K562 (cell line): ENCODE measurements around the gene CLIC1. TPM values are rescaled to one million over a fixed set of nuclear protein-coding genes. Genes with fewer than 3 reads are reported as not detected.

Experiments
- ATAC-seq: fragments of 200-7000 bp; cut with Tn5 transposase; 3 replicates; pipeline ENCODE4 v1.9.1; 2020; ENCODE audit warnings: moderate library complexity
- BruUV-seq: library from RNA; stranded (reverse); fragments of 400-500 nt; replicated peaks from 2 replicates; lab custom pipeline; 2021; lab: Mats Ljungman, UMichigan
- CTCF ChIA-PET: fragments of 300-600 bp; formaldehyde crosslinking; extraction: SDS; loops from one replicate; lab custom pipeline; 2021; ENCODE audit warnings: low intra/inter-chr PET ratio; lab: Yijun Ruan, JAX
- POLR2A ChIA-PET: fragments of 300-600, 350-650 bp; sonication (Branson Sonifier 250); formaldehyde crosslinking; extraction: SDS; loops from one replicate; lab custom pipeline; 2021; ENCODE audit warnings: antibody characterized with exemption, inconsistent platforms; lab: Yijun Ruan, JAX
- DNase-seq, 4 experiments: peaks; one replicate each; pipeline versions ENCODE4 v3.0.0 to v3.0.0-alpha.2; 2011 to 2018; ENCODE audit warnings: low spot score in 3 of 4, mixed read lengths in 3 of 4; ENCODE audit errors: extremely low read depth in 1 of 4
- FAIRE-seq: peaks from 2 replicates; lab custom pipeline; 2011; peaks lifted over from hg19 to GRCh38; lab: Jason Lieb, UNC
- H2AFZ ChIP-seq: 2 replicates; pipeline ENCODE4 v1.6.0; 2011; ENCODE audit warnings: low read depth, low read length, control low read depth, inconsistent platforms
- H3K27ac ChIP-seq: fragments of 200-600 bp; 3 replicates; pipeline ENCODE4 v1.8.0; 2011; ENCODE audit warnings: low read depth, mild to moderate bottlenecking, control low read depth, inconsistent platforms, low read length, moderate library complexity, mixed read lengths; ENCODE audit errors: extremely low read depth
- H3K27me3 ChIP-seq, 2 experiments: fragments of 300-600 bp in 1 of 2; 2 replicates in 1 of 2; 3 replicates in 1 of 2; pipeline versions ENCODE4 v1.6.0 to v1.8.0; 2011; ENCODE audit warnings: inconsistent platforms in 2 of 2, low read length in 2 of 2, mild to moderate bottlenecking in 1 of 2, mixed read lengths in 1 of 2, moderate library complexity in 1 of 2; ENCODE audit not compliant: control insufficient read depth in 2 of 2, insufficient read depth in 2 of 2
- H3K36me3 ChIP-seq: fragments of 300-600 bp; 3 replicates; pipeline ENCODE4 v1.8.0; 2011; ENCODE audit warnings: mild to moderate bottlenecking, low read length, inconsistent platforms; ENCODE audit not compliant: control insufficient read depth, insufficient read depth
- H3K4me1 ChIP-seq, 2 experiments: fragments of 200-600 bp in 1 of 2; replicated peaks in 1 of 2; 2 replicates in 1 of 2; 3 replicates in 1 of 2; pipeline versions ENCODE4 v1.5.1 to v1.8.0; 2011; ENCODE audit warnings: inconsistent platforms in 2 of 2, low read length in 2 of 2, mild to moderate bottlenecking in 1 of 2, mixed read lengths in 1 of 2, moderate library complexity in 1 of 2; ENCODE audit not compliant: control insufficient read depth in 2 of 2, insufficient read depth in 2 of 2
- H3K4me2 ChIP-seq: 2 replicates; pipeline ENCODE4 v1.6.1; 2011; ENCODE audit warnings: low read length, control low read depth, inconsistent platforms, mixed read lengths; ENCODE audit not compliant: insufficient read depth
- H3K4me3 ChIP-seq: fragments of 200-600 bp; sonication (generic), shearing (Covaris generic); 2 replicates; pipeline ENCODE4 v1.5.1; 2016; ENCODE audit warnings: control low read depth, inconsistent platforms
- H3K79me2 ChIP-seq: fragments of 200-600 bp; 3 replicates; pipeline ENCODE4 v1.8.0; 2011; ENCODE audit warnings: low read length, inconsistent platforms; ENCODE audit not compliant: control insufficient read depth, insufficient read depth
- H3K9ac ChIP-seq, 2 experiments: 2 replicates each; pipeline versions ENCODE4 v1.6.0 to v1.6.1; 2011; ENCODE audit warnings: low read depth in 2 of 2, low read length in 2 of 2, control low read depth in 1 of 2, inconsistent platforms in 1 of 2, mild to moderate bottlenecking in 1 of 2, mixed read lengths in 1 of 2; ENCODE audit not compliant: insufficient read depth in 1 of 2
- H3K9me1 ChIP-seq: one replicate; pipeline ENCODE4 v1.6.0; 2011; ENCODE audit warnings: inconsistent platforms, mild to moderate bottlenecking, low read length, moderate library complexity; ENCODE audit not compliant: control insufficient read depth, insufficient read depth
- H3K9me3 ChIP-seq: replicated peaks from 2 replicates; pipeline ENCODE4 v1.5.1; 2011; ENCODE audit warnings: low read depth, low read length, inconsistent platforms; ENCODE audit not compliant: control insufficient read depth, insufficient read depth
- H4K20me1 ChIP-seq: replicated peaks from 2 replicates; pipeline ENCODE4 v1.6.1; 2011; ENCODE audit warnings: low read length, inconsistent platforms, mixed read lengths; ENCODE audit not compliant: control insufficient read depth, insufficient read depth
- FOXM1 ChIP-seq, 2 experiments: fragments of 450-650 bp in 1 of 2; sonication (generic) in 1 of 2; formaldehyde crosslinking in 1 of 2; IDR thresholded peaks; 2 replicates each; pipeline versions ENCODE4 v1.6.1 to v1.9.0; 2017 to 2022; ENCODE audit warnings: low read depth in 2 of 2, mild to moderate bottlenecking in 2 of 2, missing genetic modification reagents in 1 of 2, moderate library complexity in 1 of 2
- HDAC1 ChIP-seq, 2 experiments: fragments of 450-650 bp; IDR thresholded peaks; 2 replicates each; pipeline ENCODE4 v1.6.1; 2016 to 2017; ENCODE audit warnings: inconsistent platforms in 1 of 2, mild to moderate bottlenecking in 1 of 2, moderate library complexity in 1 of 2
- MTA1 ChIP-seq: fragments of 450-650 bp; IDR thresholded peaks from 2 replicates; pipeline ENCODE4 v1.6.1; 2017; ENCODE audit warnings: borderline replicate concordance
- PML ChIP-seq: IDR thresholded peaks from 2 replicates; pipeline ENCODE4 v1.6.1; 2012; ENCODE audit warnings: low read length, inconsistent platforms
- RBBP5 ChIP-seq: fragments of 200-600 bp; sonication (generic); IDR thresholded peaks from 2 replicates; pipeline ENCODE4 v1.6.1; 2012; ENCODE audit warnings: borderline replicate concordance, mild to moderate bottlenecking, low read length, control low read depth, inconsistent platforms; ENCODE audit not compliant: insufficient read depth, poor library complexity, severe bottlenecking
- XRCC5 ChIP-seq: fragments of 200-400 bp; formaldehyde crosslinking; IDR thresholded peaks from 2 replicates; pipeline ENCODE4 v1.6.1; 2017; ENCODE audit warnings: low read depth, mild to moderate bottlenecking, low read length
- ZNF507 ChIP-seq: conservative IDR thresholded peaks from 2 replicates; pipeline ENCODE4 v1.6.1; 2017; ENCODE audit warnings: missing genetic modification characterization, missing compliant biosample characterization
- WGBS: fragments of 100-300 bp; shearing (Covaris generic); methylation state at CpG from one replicate; pipeline ENCODE4 v1.1.6; 2016; ENCODE audit warnings: low coverage, mixed read lengths; ENCODE audit not compliant: insufficient coverage; ENCODE audit errors: missing lambda C conversion rate; 5-methylcytosine and 5-hydroxymethylcytosine counted together
- in situ Hi-C: fragments of 300-500 bp; cut with MboI; formaldehyde crosslinking; loops from 4 replicates; pipeline ENCODE4 v1.15.0; 2018; ENCODE audit warnings: inconsistent platforms, mixed read lengths
- intact Hi-C: fragments of 100-400 bp; cut with micrococcal nuclease; formaldehyde crosslinking; loops from 2 replicates; pipeline ENCODE4 v1.14.2; 2022
- polyA plus RNA-seq, 8 experiments: library from polyadenylated mRNA; depleted of rRNA in 4 of 8; stranded (reverse) in 5 of 8; unstranded in 3 of 8; fragments of >200 nt; fragmentation: Nextera tagmentation in 2 of 8; fragmentation: Illumina TruSeq in 1 of 8; extraction: Ambion mirVana in 2 of 8; extraction: Trizol in 1 of 8; gene quantifications; 2 replicates each; pipeline versions ENCODE4 v1.2.1 to v1.2.3, GENCODE V29; 2011 to 2014; ENCODE audit warnings: inconsistent platforms in 1 of 8, missing spikeins in 1 of 8
- total RNA-seq, 7 experiments: library from RNA; depleted of rRNA in 6 of 7; stranded (reverse); fragments of >200 nt in 6 of 7; fragmentation: Illumina TruSeq in 2 of 7; extraction: Trizol in 2 of 7; gene quantifications; 2 replicates each; pipeline versions ENCODE4 v1.2.1 to v1.2.3, GENCODE V29; 2011 to 2021; ENCODE audit warnings: low replicate concordance in 1 of 7
- TF ChIP-seq, protein P1 (sequence below): fragments of 200-800 bp; sonication (Bioruptor generic); IDR thresholded peaks from 2 replicates; pipeline ENCODE4 v1.6.1; 2016; ENCODE audit warnings: missing genetic modification characterization, missing compliant biosample characterization
- TF ChIP-seq, protein P2 (sequence below): sonication (generic); formaldehyde crosslinking; IDR thresholded peaks from 2 replicates; pipeline ENCODE4 v1.8.1; 2023; ENCODE audit warnings: mild to moderate bottlenecking, missing genetic modification reagents
- TF ChIP-seq, protein P3 (sequence below): fragments of 450-650 bp; formaldehyde crosslinking; IDR thresholded peaks from 2 replicates; pipeline ENCODE4 v1.4.0; 2022; ENCODE audit warnings: missing genetic modification characterization

Gene CLIC1
- total and polyA plus RNA-seq, 9 of the 15 experiments (the other 6 are each of a cell fraction or from before 2014, with no cell fraction given): 1,267 to 2,419 (median 1,808) TPM

DNA sequence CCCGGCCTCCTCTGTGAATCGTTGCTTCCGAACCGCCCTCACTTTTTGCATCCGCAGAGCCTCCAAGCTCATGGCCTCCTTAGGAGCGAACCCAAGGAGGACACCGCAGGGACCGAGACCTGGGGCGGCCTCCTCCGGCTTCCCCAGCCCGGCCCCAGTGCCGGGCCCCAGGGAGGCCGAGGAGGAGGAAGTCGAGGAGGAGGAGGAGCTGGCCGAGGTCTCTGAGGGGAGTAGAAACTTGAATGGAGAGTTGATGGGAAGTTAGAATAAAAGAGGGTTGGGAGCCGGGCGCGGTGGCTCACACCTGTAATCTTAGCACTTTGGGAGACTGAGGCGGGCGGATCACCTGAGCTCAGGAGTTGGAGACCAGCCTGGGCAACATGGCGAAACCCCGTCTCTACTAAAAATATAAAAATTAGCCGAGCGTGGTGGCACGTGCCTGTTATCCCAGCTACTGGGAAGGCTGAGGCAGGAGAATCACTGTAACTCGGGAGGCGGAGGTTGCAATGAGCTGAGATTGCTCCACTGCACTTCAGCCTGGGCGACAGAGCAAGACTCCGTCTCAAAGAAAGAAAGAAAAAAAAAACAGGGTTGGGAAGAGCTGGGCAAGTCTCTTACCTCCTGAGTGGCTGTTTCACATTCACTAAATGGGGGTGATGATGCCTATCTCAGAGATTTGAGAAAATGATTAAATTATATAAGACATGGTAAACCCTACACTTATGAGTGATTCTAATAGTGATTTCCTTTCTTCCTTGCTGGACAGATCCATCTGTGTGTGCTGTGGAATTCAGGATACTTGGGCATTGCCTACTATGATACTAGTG, 4.3 kb upstream of the CLIC1 start:
- intact Hi-C loops: no loop called here
- WGBS: 7% methylated on average over 29 of the region's 29 CpGs
- FAIRE-seq (no peak), DNase-seq (peak in 2 of 4 experiments; percentile 67 to 74), ATAC-seq (peak; percentile 2)
- peaks cover 49% of the 10 kb centered on the region for H3K36me3 ChIP-seq
- H3K79me2 ChIP-seq: peaks cover 61% of the 10 kb centered on the region
- ChIA-PET CTCF (no interaction called here), POLR2A (interaction anchor here (0.6 to 13.1 kb wide), 20 partner anchors 9 to 1855 kb away, joined by 3 to 236 read pairs (median 20); partner anchors contain the start of genes BAG6, C6orf47, CSNK2B and DDAH2)
- H3K4me2 ChIP-seq: peak overlapping the region; percentile 93
- H3K27me3 ChIP-seq: no peaks in the 10 kb centered on the region
- H3K9me3 ChIP-seq: no peaks in the 10 kb centered on the region
- no peaks in the 10 kb centered on the region for H3K9me1 ChIP-seq
- peaks cover 56 to 63% of the 10 kb centered on the region in 2 experiments for H3K4me1 ChIP-seq
- H4K20me1 ChIP-seq: 0 out of 2 replicates have a peak, but pooled peaks cover under 1% of the 10 kb centered on the region
- in situ Hi-C loops: no loop called here
- no TSS peak for BruUV-seq
- H3K27ac ChIP-seq: peak overlapping the region; percentile 95
- peak overlapping the region; percentile 64 for H3K4me3 ChIP-seq
- H2AFZ ChIP-seq: peak overlapping the region; percentile 77
- H3K9ac ChIP-seq: peak overlapping the region; percentile 92 to 99
- TF ChIP-seq, protein P1, sequence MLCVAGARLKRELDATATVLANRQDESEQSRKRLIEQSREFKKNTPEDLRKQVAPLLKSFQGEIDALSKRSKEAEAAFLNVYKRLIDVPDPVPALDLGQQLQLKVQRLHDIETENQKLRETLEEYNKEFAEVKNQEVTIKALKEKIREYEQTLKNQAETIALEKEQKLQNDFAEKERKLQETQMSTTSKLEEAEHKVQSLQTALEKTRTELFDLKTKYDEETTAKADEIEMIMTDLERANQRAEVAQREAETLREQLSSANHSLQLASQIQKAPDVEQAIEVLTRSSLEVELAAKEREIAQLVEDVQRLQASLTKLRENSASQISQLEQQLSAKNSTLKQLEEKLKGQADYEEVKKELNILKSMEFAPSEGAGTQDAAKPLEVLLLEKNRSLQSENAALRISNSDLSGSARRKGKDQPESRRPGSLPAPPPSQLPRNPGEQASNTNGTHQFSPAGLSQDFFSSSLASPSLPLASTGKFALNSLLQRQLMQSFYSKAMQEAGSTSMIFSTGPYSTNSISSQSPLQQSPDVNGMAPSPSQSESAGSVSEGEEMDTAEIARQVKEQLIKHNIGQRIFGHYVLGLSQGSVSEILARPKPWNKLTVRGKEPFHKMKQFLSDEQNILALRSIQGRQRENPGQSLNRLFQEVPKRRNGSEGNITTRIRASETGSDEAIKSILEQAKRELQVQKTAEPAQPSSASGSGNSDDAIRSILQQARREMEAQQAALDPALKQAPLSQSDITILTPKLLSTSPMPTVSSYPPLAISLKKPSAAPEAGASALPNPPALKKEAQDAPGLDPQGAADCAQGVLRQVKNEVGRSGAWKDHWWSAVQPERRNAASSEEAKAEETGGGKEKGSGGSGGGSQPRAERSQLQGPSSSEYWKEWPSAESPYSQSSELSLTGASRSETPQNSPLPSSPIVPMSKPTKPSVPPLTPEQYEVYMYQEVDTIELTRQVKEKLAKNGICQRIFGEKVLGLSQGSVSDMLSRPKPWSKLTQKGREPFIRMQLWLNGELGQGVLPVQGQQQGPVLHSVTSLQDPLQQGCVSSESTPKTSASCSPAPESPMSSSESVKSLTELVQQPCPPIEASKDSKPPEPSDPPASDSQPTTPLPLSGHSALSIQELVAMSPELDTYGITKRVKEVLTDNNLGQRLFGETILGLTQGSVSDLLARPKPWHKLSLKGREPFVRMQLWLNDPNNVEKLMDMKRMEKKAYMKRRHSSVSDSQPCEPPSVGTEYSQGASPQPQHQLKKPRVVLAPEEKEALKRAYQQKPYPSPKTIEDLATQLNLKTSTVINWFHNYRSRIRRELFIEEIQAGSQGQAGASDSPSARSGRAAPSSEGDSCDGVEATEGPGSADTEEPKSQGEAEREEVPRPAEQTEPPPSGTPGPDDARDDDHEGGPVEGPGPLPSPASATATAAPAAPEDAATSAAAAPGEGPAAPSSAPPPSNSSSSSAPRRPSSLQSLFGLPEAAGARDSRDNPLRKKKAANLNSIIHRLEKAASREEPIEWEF (CRISPR knock-in tag): peak; percentile 79; the same call in 1 of the 2 replicates
- TF ChIP-seq ZNF507 (tag): no peak
- peak; percentile 22; the same call in 1 of the 2 replicates for TF ChIP-seq XRCC5
- peak; percentile 74 for TF ChIP-seq RBBP5
- TF ChIP-seq FOXM1 (IDR thresholded peaks at IDR 0.05; ENCODE audit: low read depth): no peak
- peak; percentile 70 for TF ChIP-seq FOXM1 (CRISPR knock-in tag; IDR thresholded peaks at IDR 0.05; ENCODE audit: low read depth)
- 0 out of 2 replicates have a peak, but pooled peaks have one; percentile 8 for TF ChIP-seq MTA1
- TF ChIP-seq HDAC1 (IDR thresholded peaks at IDR 0.05): 0 out of 4 replicates have a peak, but pooled peaks of 1 of the 2 experiments have one; percentile 15
- peak; percentile 8; the same call in 1 of the 2 replicates for TF ChIP-seq PML
- TF ChIP-seq, protein P2, sequence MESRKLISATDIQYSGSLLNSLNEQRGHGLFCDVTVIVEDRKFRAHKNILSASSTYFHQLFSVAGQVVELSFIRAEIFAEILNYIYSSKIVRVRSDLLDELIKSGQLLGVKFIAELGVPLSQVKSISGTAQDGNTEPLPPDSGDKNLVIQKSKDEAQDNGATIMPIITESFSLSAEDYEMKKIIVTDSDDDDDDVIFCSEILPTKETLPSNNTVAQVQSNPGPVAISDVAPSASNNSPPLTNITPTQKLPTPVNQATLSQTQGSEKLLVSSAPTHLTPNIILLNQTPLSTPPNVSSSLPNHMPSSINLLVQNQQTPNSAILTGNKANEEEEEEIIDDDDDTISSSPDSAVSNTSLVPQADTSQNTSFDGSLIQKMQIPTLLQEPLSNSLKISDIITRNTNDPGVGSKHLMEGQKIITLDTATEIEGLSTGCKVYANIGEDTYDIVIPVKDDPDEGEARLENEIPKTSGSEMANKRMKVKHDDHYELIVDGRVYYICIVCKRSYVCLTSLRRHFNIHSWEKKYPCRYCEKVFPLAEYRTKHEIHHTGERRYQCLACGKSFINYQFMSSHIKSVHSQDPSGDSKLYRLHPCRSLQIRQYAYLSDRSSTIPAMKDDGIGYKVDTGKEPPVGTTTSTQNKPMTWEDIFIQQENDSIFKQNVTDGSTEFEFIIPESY (CRISPR knock-in tag): no peak
- TF ChIP-seq, protein P3, sequence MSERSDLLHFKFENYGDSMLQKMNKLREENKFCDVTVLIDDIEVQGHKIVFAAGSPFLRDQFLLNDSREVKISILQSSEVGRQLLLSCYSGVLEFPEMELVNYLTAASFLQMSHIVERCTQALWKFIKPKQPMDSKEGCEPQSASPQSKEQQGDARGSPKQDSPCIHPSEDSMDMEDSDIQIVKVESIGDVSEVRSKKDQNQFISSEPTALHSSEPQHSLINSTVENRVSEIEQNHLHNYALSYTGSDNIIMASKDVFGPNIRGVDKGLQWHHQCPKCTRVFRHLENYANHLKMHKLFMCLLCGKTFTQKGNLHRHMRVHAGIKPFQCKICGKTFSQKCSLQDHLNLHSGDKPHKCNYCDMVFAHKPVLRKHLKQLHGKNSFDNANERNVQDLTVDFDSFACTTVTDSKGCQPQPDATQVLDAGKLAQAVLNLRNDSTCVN (CRISPR knock-in tag): 0 out of 2 replicates have a peak, but pooled peaks have one; percentile 39
